T-helper 2 cell (primary cell): ENCODE measurements around the gene CD300LD.
"Not testable (repeated sequence)": the region's sequence is repeated elsewhere in the genome, so short reads cannot be mapped to it uniquely, and the experiment has no call there.

ENCODE experiments used
- DNase-seq, 5 experiments: peaks; one replicate each; pipeline versions ENCODE4 v3.0.0 to v3.0.0-alpha.2; 2012 to 2022
- total RNA-seq, 2 donors: gene quantifications; one replicate each; lab custom pipeline; 2026; lab: John Stamatoyannopoulos, UW

The CD300LD gene
- total RNA-seq: 0 reads per million in 2 donors

DNA sequence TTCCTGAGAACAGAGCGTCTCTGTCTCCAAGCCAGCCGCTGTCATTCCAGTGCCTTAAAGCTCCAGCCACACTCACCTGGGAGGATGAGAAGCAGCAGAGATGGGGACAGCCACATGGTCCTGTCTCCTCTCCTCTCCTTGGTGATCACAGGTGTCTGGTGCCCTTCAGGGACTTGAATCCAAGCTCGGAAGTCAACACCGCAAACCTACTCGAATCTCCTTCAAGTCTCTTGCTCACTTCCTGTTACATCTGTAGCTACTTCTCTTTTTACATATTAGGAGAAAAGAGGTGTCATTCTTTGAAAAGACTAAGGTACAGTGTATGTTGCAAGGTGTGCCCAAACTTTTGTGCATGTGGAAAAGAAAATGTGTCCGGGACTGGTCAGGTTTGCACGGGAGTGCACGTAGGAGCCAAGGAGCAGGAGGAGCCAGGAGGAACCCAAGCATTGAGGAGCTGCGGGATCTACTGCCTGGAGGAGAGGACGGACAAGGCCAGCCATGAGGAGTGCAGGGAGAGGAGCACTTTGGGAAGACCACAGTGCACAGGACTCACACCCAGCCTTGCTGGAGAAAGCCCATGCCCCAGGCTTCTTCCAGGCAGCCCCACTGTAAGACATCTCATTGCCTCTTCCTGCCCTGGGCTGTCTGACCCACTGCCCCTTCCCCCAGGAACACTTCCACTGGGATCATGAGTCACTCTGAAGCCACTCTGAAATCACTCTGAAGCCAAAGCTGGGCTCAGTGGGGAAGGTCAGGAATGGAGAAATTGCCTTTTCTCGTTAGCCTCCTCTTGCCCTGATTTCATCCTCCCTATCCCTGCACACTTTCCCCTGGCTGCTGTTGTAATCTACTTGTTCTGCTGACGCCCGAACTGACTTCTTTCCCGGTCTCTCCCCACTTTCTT is at the start of gene CD300LD:
Gene CD300LD (minus strand): TSS at position 197 of the 904 bp plus-strand sequence. CDS start 81 bp downstream, at position 116.
- peak in 1 of 5 experiments; percentile 11 for DNase-seq

- DNase-seq: no peak
Measured at GRCh38 chr17:74641224-74641957, 49.3 kb upstream of the CD300LD start.

DNA sequence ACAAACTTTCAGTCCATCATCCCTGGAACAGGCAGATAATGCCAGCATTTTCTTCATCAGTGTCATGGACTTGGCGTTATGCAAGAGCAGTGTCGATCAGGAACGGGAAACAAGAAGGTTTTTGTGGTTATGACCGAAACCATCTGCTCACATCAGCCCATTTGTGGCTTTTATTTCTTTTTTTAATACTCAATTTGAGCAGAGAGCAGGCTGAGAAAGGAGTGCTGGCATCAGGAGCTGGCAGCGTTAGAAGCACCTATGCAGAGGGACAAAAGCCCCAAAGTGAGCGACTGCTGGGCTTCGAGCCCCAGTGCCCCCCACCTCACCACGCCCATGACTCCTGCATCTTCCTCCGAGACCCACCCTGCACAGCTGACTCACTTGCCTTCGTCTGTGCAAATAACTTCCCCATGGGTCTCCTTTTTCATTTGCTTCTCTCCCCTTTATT is 47.6 kb upstream of the CD300LD start:
- peak in 1 of 5 experiments; percentile 35 for DNase-seq

- DNase-seq: no peak
Measured at GRCh38 chr17:74637926-74638325, 45.8 kb upstream of the CD300LD start.

DNA sequence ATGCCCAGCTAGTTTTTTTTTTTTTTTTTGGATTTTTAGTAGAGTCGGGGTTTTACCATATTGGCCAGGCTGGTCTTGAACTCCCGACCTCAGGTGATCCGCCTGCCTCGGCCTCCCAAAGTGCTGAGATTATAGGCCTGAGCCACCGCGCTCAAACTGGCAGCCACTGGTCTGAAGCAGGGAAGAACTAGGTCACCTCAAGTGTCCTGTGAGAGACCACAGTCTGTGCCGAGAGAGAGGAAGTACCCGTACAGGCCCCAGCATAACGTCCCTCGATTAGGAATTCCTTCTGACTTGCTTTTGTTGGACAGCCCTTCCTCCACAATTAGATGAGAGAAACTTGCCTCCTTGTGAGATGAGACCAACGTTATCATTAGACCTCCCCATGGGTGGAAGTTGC is 45.2 kb upstream of the CD300LD start:
- no peak for DNase-seq

DNA sequence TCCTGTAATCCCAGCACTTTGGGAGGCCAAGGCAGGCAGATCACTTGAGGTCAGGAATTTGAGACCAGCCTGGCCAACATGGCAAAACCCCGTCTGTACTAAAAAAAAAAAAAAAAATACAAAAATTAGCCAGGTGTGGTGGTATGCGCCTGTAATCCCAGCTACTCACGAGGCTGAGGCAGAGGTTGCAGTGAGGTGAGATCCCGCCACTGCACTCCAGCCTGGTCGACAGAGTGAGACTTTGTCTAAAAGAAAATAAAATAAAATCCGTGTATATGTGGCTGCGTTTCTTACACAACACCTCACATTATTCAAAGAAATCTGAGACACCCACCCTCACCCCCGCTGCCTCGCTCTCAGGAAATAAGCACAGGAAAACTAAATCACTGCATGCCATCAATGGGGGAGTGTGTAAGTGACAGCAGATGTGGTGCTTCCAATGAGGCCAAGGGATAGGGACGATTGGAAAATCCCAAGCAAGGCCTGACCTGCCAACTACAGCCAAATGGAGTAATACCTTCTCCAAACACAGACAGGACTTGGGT is 44.5 kb upstream of the CD300LD start:
- not testable (repeated sequence) for DNase-seq

DNA sequence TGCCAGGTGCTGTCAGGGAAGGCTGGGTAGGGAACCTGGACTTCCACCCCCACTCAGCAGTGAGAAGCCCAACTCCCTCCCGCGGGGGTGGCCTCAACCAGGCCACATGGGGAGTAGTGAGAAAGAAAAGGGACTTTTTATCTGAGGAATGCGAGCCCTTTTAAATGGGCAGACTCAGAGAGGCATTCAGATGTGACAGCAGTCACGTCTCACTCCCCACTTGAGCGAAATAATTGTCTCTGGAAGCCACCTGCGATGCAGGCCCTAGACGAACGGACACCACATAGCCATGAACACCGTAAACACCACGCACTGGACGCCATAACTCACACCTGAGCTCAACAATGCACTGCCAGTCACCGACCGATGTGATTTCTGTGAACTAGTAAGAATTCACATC is 43.3 kb upstream of the CD300LD start:
- DNase-seq: no peak

- DNase-seq: no peak
Measured at GRCh38 chr17:74633326-74633725, 41.2 kb upstream of the CD300LD start.

DNA sequence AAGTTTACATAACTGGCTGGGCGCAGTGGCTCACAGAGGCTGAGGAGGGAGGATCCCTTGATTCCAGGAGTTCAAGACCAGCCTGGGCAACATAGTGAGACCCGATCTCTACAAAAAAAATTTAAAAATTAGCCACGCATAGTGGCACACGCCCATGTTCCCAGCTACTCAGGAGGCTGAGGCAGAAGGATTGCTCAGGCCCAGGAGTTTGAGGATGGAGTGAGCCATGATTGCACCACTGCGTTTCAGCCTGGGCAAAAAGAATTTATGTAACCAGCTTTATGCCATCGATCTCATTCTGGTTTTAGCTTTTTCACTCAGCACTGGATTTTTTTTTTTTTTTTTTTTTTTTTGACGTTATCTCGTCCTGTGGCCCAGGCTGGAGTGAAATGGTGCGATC is 40.5 kb upstream of the CD300LD start:
- no peak for DNase-seq

- DNase-seq: no peak
Measured at GRCh38 chr17:74631468-74632450, 39.7 kb upstream of the CD300LD start.

- DNase-seq: not testable (repeated sequence)
Measured at GRCh38 chr17:74630251-74630650, 38.2 kb upstream of the CD300LD start.

- no peak for DNase-seq
Measured at GRCh38 chr17:74625661-74626060, 33.6 kb upstream of the CD300LD start.

- no peak for DNase-seq
Measured at GRCh38 chr17:74624131-74624530, 32.0 kb upstream of the CD300LD start.

GRCh38 chr17:74623693-74624093 is 31.6 kb upstream of the CD300LD start, which contains the start of gene CD300E:
Gene CD300E (minus strand): TSS chr17:74623738. CDS start chr17:74623621, 117 bp downstream.
- DNase-seq: no peak

- no peak for DNase-seq
Measured at GRCh38 chr17:74619077-74619673, 27.1 kb upstream of the CD300LD start.

GRCh38 chr17:74618451-74618850 is 26.4 kb upstream of the CD300LD start:
- no peak for DNase-seq

DNA sequence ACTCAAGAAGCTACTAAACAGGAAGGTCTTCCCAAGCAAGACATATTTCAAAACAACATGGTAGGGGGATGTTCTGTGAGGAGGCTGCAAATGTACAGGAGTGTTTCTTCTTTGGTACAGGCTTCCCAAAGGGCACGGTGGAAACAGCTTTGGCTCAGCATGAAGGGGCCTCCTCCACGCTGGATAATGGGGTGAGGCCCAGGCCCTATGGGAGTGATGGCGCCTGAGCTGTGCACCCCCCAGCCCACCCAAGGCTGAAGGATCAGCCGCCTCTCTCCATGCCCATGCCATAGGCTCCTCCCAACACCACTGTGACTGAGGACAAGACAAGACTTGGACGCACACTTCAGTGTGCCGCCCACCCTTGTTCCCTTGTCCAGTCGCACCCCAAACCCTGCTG is 24.6 kb upstream of the CD300LD start:
- no peak for DNase-seq

GRCh38 chr17:74612046-74612445 is 20.0 kb upstream of the CD300LD start:
- DNase-seq: no peak

- DNase-seq: no peak
Measured at GRCh38 chr17:74610108-74610507, 18.0 kb upstream of the CD300LD start.

GRCh38 chr17:74608511-74608910 is 16.4 kb upstream of the CD300LD start:
- DNase-seq: no peak

DNA sequence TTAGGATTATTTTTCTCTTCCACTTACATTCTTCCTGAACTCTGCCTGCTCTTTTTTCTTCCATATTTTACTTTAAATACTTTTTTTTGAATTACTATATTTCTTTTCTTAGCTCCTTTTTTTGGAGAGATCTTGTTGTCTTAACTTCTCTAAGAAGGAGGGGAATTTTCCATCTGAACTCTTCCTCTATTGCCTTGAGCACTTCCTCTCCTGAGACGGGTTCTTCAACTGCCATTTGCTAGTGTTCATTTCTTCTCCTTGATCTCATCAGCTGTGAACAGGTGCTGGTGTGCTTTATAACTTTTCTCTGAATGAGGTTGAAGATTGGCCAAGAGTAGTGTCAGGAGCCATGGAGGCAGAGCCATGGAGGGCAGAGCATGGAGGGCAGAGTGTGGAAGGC is 15.1 kb upstream of the CD300LD start:
- DNase-seq: no peak

- DNase-seq: no peak
Measured at GRCh38 chr17:74606050-74606449, 14.0 kb upstream of the CD300LD start.
